GM15510 (cell line): ENCODE measurements around the gene RHBDL1.

ENCODE experiments used
- POLR2A ChIP-seq: IDR thresholded peaks from 3 replicates; pipeline ENCODE4 v1.6.1; 2011; ENCODE audit warnings: borderline replicate concordance; ENCODE audit not compliant: insufficient read length; ENCODE audit errors: extremely low read depth

The RHBDL1 gene

DNA sequence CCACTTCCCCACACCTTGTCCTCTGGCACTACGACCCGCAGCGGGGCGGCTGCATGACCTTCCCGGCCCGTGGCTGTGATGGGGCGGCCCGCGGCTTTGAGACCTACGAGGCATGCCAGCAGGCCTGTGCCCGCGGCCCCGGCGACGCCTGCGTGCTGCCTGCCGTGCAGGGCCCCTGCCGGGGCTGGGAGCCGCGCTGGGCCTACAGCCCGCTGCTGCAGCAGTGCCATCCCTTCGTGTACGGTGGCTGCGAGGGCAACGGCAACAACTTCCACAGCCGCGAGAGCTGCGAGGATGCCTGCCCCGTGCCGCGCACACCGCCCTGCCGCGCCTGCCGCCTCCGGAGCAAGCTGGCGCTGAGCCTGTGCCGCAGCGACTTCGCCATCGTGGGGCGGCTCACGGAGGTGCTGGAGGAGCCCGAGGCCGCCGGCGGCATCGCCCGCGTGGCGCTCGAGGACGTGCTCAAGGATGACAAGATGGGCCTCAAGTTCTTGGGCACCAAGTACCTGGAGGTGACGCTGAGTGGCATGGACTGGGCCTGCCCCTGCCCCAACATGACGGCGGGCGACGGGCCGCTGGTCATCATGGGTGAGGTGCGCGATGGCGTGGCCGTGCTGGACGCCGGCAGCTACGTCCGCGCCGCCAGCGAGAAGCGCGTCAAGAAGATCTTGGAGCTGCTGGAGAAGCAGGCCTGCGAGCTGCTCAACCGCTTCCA, 42.0 kb upstream of the RHBDL1 start:
- no peak for TF ChIP-seq POLR2A

DNA sequence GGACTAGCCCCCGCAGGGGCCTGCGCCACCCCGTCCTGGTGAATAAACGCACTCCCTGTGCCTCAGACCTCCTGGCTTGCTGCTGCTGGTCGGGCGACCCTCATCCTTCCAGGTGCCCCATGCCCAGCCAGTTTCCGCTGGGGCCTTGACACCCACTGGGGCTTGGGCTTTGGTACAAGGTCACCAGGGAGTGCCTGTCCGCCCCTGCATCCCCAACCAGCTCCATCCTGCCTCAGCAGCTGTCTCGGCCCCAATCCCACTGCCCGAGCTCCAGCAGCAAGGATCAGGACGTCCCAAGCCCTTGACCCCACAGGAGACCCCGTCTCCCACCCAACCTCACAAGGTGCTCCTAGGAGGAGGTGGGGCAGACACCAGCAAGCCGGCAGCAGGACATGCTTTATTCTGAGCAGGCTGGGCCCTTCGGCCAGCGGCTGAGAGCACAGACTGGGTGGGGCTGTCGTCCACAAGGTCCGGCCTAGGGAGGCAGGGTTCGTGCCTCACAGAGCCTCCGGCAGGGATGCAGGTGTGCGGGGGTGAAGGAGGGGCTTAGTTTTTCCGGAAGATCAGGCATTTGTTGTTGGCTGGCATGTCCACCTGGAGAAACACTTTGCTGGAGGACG, 41.3 kb upstream of the RHBDL1 start:
- no peak for TF ChIP-seq POLR2A

DNA sequence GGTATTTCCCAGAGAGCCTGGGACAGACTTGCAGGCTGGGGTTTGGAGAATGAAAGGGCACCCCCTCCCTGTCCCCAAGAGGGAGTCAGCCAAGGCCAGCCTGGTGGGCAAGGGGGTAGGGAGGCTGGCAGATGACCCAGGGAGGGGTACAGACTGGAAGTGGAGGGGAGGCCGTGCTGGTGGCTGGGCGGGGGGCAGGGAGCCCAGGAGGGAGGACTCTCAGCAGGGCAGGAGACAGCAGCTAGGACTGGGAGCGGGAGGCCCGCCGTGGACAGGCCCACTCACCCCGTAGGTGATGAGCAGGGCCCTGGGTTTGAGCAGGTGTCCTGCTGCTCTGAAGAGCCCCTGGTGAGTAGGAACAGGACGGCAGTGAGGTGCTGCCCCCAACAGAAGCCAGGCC, 40.5 kb upstream of the RHBDL1 start:
- no peak for TF ChIP-seq POLR2A

DNA sequence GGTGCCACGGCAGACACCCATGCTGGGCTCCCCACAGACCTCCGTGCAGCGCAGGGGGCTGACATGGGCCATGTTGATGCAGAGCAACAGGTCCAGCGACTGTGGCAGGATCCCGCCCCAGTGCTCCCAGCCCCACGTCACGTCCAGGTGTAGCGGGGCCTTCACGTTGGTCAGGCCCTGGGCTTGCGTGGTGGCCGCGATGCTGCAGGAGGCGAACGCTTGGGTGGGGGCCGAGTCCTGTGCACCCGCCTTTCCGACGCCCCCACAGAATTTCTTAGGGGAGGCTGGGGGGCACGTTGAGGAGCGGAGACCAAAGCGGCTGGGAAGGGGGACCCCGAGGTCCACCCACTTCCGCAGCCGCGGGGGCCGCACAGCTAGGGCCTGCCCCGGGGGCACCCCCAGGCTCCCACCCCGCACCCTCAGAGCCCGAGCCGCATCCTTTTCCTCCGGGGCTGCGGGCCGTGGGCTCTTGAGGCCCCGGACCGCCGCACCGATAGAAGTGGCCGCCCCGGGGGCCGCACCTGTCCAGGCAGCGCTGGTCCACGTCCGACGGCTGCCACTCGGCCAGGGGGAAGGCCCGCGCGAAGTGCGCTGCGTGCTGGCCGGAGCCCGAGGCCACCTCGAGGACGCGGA, 39.8 kb upstream of the RHBDL1 start:
- TF ChIP-seq POLR2A, result no peak

DNA sequence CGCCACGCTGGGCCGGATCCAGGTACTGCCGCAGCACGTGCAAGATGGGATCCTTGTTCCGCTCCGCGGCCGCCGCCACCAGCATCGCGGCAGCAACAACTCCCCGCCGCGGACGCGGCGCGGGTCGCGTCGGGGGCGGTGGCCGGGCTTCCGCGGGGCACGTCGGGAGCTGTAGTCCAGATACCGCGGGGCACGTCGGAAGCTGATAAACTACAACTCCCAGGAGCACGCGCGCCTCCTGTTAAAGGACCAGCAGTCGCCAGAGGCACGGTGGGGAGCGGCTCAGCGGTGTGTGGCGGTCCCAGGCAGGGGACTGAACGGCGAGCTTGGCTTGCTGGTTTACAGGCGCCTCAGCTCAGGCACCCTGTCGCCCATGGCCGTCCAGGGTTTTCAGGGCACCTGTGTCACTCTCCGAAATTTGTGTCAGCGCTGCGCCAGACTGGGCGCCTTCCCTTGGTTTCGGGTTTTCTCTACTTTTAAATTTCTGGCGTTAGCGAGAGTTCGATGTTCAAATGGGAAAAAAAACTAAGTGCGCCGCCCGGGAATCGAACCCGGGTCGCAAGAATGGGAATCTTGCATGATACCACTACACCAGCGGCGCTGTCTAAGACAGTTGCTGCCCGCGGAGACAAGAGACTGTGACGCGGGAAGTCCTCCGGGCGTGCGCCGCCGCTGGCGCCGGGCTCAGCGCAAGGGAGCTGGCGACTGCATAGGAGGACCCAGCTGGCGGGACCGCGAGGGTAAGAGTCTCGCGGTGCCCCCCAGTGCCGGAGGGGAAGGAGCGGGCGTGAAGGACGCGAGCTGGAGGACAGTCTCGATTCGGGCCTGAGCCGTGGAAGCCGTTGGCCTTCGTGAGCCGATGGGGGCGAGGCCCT, 39.0 kb upstream of the RHBDL1 start, which contains the start of gene METTL26:
Gene METTL26 (minus strand): TSS at position 100 of the 875 bp plus-strand sequence. CDS start 15 bp downstream, at position 85.
- TF ChIP-seq POLR2A, result peak; percentile 87

DNA sequence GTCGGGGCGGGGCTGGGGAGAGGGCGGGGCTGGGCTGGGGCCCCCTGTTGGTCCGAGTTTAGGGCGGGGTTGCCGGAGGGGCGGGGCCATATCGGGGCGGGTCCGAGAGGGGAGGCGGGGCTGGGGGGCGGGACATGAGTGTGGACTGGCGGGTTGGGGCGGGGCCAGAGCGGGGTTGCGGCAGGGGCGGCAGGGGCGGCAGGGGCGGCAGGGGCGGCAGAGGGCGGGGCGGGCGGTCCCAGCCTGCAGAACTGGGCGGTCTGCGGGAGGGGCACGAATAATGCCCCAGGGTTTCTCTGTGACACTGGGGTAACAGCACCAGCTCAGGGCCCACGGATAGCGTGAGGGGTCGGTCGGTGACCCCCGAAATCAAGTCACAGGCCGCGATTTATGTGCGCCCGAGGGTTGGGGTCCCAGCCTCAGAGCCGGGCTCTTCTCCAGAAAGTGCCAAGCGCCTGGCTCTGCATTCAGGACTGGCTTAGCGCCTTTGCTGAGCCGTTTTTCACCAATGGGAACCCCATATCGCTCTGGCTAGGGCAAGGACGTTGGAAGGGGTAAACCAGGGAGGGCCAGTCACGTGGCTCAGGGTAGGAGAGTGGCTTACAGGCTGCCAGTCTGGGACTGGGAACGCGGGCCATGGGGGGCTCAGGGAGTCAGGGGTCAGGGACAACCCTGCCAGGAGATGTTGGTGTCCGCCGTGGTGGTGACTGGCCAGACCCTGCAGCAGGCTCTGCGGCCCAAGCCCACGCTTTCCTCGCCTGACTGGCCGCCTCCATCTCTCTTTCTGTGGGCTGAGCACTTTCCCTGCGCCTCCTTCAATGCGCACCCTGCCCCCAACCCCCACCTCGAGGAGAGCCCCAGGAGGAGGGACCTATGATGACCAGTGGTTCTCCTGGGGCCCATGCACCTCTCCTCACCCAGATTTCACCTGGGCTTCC, 38.1 kb upstream of the RHBDL1 start:
- no peak for TF ChIP-seq POLR2A

DNA sequence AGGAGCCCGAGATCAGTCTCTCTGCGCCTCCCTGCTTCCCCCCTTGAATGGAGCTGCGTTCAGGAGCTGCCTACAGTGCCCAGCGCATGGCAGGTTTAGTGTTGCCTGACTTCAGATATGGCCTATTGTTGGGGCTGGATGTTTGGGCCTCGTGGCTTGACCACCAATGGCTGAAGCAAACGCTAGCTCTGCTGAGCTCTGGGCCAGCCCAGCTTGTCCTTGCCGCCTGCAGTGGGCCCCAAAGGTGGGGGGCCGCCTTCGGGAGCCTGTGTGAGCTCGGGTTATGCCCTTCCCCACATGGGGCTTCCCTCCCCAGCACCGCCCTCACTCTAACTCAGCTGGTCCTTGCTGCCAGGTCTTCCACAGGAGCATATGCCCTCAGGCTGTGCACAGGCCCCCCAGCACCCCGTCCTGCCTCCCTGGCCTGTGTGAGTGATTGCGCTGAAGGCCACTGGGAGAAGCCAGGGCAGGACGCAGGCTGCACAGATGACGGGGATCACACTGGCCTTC, 37.4 kb upstream of the RHBDL1 start:
- TF ChIP-seq POLR2A, result no peak

DNA sequence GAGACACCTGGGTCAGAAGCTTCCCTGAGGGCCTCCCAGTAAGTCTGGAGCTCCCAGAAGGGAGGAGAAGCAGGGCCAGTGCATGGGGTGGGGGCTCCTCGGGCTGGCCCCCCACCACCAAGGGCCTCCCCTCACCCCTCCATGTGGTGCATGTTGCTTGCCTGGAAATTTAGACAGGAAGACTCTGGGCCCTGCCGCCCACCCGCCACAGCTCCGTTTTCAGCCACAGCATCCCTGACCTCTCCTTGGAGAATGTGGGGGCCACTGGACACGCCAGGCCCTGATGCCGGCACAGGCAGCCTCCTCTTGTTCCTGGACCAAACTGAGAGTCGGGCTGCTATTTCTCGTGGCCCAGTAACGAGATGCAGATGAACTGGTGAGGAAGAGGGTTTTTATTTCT, 36.6 kb upstream of the RHBDL1 start:
- no peak for TF ChIP-seq POLR2A

DNA sequence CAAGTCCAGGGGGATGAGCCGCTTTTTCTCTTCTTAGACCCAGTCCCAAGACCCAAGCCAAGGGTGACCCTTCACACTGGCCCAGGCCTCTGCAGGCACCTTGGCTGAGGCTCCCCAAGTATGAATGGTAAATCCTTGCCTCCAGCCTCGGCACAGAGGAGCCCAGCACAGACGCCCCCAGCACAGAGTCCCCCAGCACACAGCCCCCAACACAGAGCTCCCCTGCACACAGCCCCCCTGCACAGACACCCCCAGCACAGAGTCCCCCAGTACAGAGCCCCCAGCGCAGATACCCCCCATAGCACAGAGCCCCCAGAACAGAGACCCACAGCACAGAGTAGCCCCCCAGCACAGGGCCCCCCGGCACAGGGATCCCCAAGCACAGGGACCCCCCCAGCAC, 34.9 kb upstream of the RHBDL1 start:
- TF ChIP-seq POLR2A, result no peak

DNA sequence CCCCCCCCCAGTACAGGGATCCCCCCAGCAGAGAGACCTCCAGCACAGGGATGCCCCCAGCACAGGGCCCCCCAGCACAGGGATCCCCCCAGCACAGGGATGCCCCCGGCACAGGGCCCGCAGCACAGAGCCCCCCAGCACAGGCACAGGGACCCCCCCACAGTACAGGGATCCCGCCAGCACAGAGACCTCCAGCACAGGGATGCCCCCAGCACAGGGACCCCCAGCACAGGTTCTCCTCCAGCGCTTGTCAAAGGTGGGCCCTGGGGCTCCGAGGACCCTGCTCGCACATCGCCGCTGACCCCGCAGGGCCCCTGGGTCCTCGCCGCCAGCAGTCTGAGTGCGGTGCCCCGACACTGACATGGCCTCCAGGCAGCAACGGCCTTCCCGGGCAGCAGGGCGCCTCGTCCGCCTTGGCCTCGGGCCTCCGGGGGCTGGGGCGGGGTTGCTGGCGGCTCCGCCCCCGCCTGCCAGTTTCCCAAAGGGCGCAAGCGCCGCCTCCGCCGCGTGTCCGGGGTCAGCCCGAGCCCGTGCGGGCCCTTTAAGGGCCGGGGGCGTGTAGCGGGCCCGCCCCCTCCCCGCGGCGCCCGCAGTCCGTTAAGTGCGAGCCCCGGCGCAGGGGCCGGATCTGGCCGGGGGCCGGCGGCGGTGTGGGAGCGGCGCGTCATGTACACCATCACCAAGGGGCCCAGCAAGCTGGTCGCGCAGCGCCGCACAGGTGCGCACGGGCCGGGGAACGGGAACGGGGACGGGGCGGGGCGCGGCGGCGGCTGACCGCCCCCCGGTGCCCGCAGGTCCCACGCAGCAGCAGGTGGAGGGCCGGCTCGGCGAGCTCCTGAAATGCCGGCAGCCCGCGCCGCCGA, 33.9 kb upstream of the RHBDL1 start, which contains the start of gene MCRIP2:
Gene MCRIP2 (plus strand): TSS at position 503 of the 863 bp plus-strand sequence. CDS start 164 bp downstream, at position 667.
- TF ChIP-seq POLR2A, result peak; percentile 78

DNA sequence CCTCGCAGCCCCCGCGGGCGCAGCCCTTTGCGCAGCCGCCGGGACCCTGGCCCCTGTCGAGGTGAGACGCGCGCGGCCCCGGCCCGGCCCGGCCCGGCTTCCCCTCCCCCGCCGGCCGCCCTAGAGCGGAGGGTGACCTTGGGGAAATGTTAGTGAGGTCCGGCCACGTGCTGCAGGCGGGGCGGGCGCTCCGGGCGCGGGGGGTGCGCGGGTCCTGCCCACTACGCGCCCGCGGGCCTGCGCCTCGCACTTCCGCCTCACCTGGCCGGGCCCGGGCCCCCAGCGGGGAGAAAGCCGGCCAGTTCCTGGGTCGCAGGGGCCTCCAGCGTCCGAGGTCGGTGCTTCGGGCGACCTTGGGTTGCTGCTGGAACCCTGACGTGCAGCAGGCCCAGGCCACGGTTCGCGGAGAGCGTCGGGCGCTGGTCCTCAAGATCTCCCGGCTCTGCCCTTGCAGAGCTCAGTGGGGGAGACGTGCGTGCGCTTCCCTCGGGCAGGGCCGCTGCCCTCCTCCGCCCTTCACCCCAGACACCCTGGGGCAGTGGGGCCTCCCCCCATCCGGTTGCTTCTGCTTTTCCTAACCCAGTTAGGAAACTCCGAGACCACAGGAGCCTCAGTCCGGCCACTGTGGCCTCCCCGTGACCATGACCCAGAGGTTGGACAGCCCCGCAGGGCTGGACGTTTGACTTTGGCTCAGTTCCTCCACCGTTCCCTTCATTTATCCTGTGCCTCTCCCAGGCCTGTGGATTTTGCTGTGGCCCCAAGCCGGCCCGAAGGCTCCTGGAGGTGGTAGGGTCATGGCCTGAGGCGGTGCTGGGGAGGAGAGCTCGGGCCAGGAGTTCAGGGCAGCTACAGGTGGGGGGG, 33.1 kb upstream of the RHBDL1 start:
- TF ChIP-seq POLR2A, result peak; percentile 39

DNA sequence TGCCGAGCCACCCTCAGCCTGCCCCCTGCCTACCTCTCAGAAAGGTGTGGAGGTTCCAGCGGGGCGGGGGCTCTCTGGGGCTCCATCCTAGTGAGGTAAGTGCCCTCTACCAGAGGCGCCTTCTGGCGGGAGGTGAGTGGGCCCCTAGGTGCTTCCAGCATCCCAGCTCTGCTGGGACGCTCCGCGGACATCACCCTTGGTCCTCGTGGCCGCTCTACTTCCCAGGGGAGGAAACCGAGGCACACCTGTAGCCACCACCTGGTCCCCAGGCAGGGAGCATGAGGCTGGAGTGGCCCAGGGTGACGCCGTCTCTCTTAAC, 32.5 kb upstream of the RHBDL1 start:
- TF ChIP-seq POLR2A, result no peak
